GM19025 (cell line): ENCODE measurements around the gene SPSB3.
"Not testable (repeated sequence)": the region's sequence is repeated elsewhere in the genome, so short reads cannot be mapped to it uniquely, and the experiment has no call there.

Experiments
- ATAC-seq: cut with Tn5 transposase; IDR thresholded peaks from one replicate; pipeline ENCODE4 v1.9.1; 2021; ENCODE audit warnings: mild to moderate bottlenecking, low read depth, moderate library complexity; ENCODE audit not compliant: unreplicated experiment

Gene SPSB3

GRCh38 chr16:1744338-1744840 is 38.0 kb downstream of the SPSB3 start:
- no peak for ATAC-seq

- ATAC-seq = no peak
Measured at GRCh38 chr16:1743376-1744337, 38.7 kb downstream of the SPSB3 start.

GRCh38 chr16:1741553-1742165 is 40.7 kb downstream of the SPSB3 start:
- no peak for ATAC-seq

- ATAC-seq = no peak
Measured at GRCh38 chr16:1740781-1741490, 41.4 kb downstream of the SPSB3 start.

- no peak for ATAC-seq
Measured at GRCh38 chr16:1740234-1740633, 42.1 kb downstream of the SPSB3 start.

GRCh38 chr16:1734816-1735215 is 47.6 kb downstream of the SPSB3 start:
- ATAC-seq = no peak

- ATAC-seq = no peak
Measured at GRCh38 chr16:1734123-1734522, 48.2 kb downstream of the SPSB3 start.

GRCh38 chr16:1732551-1732987 is 49.8 kb downstream of the SPSB3 start:
- ATAC-seq = not testable (repeated sequence)

- ATAC-seq = no peak
Measured at GRCh38 chr16:1732071-1732470, 50.3 kb downstream of the SPSB3 start.

- ATAC-seq = no peak
Measured at GRCh38 chr16:1731603-1732002, 50.8 kb downstream of the SPSB3 start.

- no peak for ATAC-seq
Measured at GRCh38 chr16:1731073-1731472, 51.3 kb downstream of the SPSB3 start.

GRCh38 chr16:1729445-1729844 is 52.9 kb downstream of the SPSB3 start:
- ATAC-seq = no peak

- no peak for ATAC-seq
Measured at GRCh38 chr16:1729026-1729425, 53.3 kb downstream of the SPSB3 start.

- ATAC-seq = no peak
Measured at GRCh38 chr16:1727651-1728624, 54.4 kb downstream of the SPSB3 start.
